Bronchial epithelial cell (primary cell): ENCODE data around the gene SDC4. TPM values are rescaled to one million over a fixed set of nuclear protein-coding genes. Genes with fewer than 3 reads are reported as not detected.

Experiments
- DNase-seq: peaks from one replicate; pipeline ENCODE4 v3.0.0-alpha.2; 2010; ENCODE audit warnings: low read depth
- FAIRE-seq: peaks from 2 replicates; lab custom pipeline; 2011; peaks lifted over from hg19 to GRCh38; lab: Jason Lieb, UNC
- H3K27me3 ChIP-seq: 2 replicates; pipeline ENCODE4 v1.5.1; 2011; ENCODE audit warnings: low read length; ENCODE audit not compliant: control insufficient read depth, insufficient read depth
- H3K36me3 ChIP-seq: 2 replicates; pipeline ENCODE4 v1.5.1; 2011; ENCODE audit warnings: low read length; ENCODE audit not compliant: control insufficient read depth, insufficient read depth
- H3K4me3 ChIP-seq: 2 replicates; pipeline ENCODE4 v1.5.1; 2011; ENCODE audit warnings: mild to moderate bottlenecking, low read depth, low read length, control low read depth
- total RNA-seq: library from RNA; depleted of rRNA; stranded (reverse); fragments of >200 nt; gene quantifications from 2 replicates; pipeline ENCODE4 v1.2.1, GENCODE V29; 2014
- TF ChIP-seq, protein P1 (sequence below): IDR thresholded peaks from 2 replicates; pipeline ENCODE4 v1.5.1; 2011; ENCODE audit warnings: mild to moderate bottlenecking, moderate library complexity, low read length, control low read depth, inconsistent platforms; ENCODE audit not compliant: insufficient read depth, severe bottlenecking

Gene SDC4
- total RNA-seq, 1 donor from 2014 or later = 272 TPM

DNA sequence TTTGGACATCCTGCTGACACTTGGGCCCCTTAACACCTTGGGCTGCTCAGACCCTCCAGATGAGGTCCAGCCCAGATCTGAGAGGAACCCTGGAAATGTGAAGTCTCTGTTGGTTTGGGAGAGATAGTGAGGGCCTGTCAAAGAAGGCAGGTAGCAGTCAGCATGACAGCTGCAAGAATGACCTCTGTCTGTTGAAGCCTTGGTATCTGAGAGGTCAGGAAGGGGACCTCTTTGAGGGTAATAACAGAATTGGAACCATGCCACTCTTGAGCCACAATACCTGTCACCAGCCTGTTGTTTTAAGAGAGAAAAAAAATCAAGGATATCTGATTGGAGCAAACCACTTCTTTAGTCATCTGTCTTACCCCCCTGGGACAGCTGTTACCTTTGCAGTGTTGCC is 18.9 kb upstream of the SDC4 start:
- Histone ChIP-seq H3K27me3 (no peaks in the 10 kb centered on the region), H3K36me3 (peaks cover 6% of the 10 kb centered on the region), H3K4me3 (no peak overlapping the region)
- DNase-seq (no peak), FAIRE-seq (no peak)
- TF ChIP-seq, protein P1, sequence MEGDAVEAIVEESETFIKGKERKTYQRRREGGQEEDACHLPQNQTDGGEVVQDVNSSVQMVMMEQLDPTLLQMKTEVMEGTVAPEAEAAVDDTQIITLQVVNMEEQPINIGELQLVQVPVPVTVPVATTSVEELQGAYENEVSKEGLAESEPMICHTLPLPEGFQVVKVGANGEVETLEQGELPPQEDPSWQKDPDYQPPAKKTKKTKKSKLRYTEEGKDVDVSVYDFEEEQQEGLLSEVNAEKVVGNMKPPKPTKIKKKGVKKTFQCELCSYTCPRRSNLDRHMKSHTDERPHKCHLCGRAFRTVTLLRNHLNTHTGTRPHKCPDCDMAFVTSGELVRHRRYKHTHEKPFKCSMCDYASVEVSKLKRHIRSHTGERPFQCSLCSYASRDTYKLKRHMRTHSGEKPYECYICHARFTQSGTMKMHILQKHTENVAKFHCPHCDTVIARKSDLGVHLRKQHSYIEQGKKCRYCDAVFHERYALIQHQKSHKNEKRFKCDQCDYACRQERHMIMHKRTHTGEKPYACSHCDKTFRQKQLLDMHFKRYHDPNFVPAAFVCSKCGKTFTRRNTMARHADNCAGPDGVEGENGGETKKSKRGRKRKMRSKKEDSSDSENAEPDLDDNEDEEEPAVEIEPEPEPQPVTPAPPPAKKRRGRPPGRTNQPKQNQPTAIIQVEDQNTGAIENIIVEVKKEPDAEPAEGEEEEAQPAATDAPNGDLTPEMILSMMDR = no peak

- no peak for FAIRE-seq
- TF ChIP-seq, protein P1 = no peak
Measured at GRCh38 chr20:45366631-45367030, 18.4 kb upstream of the SDC4 start.

GRCh38 chr20:45366192-45366591 is 18.0 kb upstream of the SDC4 start:
- FAIRE-seq (no peak), DNase-seq (no peak)
- Histone ChIP-seq H3K4me3 (no peak overlapping the region), H3K27me3 (no peaks in the 10 kb centered on the region), H3K36me3 (peaks cover 6% of the 10 kb centered on the region)
- TF ChIP-seq, protein P1 = no peak

More at GRCh38 chr20:45366631-45367030, 18.4 kb upstream of the SDC4 start:
- no peaks in the 10 kb centered on the region for H3K27me3 ChIP-seq
- H3K4me3 ChIP-seq = no peak overlapping the region
- H3K36me3 ChIP-seq = peaks cover 6% of the 10 kb centered on the region
- DNase-seq = no peak

DNA sequence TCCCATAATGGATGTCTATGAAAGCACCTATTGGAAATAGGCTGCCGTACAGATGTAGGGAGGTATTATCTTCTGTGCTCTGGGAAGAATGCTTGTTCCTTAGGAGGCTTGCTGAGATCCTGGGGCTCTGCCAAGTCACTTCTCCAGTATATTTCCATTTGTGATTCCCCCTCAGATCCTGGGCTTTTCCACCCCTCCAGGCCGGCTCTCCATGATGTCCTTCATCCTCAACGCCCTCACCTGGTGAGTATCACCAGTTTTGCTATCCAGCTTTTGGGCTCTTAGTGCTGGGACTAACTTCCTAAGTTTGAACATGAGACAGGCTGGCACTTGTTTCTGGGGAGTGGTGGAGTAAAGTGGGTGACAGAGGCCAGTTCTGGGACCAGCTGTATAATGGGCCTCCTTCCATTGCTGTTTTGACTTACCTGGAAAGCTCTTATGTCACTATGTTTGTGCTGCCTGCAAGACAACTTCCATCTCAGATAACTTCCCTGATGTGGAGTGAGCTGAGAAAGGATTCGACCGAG is 17.3 kb upstream of the SDC4 start:
- TF ChIP-seq, protein P1 = no peak
- Histone ChIP-seq H3K27me3 (no peaks in the 10 kb centered on the region), H3K36me3 (peaks cover 6% of the 10 kb centered on the region), H3K4me3 (no peak overlapping the region)
- DNase-seq = no peak
- FAIRE-seq = no peak

DNA sequence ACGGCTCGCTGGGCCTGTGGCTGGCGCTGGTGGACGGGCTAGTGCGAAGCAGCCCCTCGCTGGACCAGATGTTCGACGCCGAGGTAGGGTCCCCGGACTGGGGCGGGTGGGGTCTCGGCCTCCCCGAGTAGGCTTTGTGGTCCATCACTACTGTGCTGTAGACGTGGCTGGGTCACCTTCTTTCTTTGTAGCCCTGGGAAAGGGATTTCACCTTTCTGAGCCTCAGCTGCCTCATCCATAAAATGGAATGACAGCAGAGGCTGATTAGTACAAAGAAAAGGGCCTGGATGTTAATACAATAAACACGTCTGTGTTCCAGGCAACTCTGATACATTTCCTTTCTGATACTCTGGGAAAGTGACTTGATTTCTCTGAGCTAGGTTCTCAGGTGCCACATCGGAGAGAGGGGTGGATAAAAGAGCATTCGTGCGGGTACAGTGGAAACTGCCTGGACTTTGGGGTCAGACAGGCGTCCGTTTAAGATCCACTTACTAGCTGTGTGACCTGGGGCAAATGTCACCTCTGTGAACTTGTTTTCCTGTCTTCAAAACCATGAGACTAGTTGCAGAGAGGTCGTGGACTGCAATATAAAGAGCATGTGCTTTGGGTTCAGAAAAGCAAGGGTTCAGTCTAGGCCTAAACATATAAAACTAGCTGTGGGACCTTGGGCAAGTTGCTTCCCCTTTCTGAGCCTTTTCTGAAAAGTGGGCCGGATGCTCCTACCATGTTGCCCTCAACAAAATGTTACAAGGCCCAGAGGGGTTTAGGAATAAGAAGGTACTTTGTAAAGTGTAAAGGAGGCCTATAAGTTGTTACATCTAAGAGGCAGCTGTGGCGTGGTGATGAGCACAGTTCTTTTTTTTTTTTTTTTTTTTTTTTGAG is 15.6 kb upstream of the SDC4 start:
- no peak for FAIRE-seq
- peaks cover 6% of the 10 kb centered on the region for H3K36me3 ChIP-seq
- peak overlapping the region; percentile 72 for H3K4me3 ChIP-seq
- TF ChIP-seq, protein P1 = no peak
- H3K27me3 ChIP-seq = no peaks in the 10 kb centered on the region
- no peak for DNase-seq
